ENCODE measurements around the gene NPBWR2. TPM values are rescaled to one million over a fixed set of nuclear protein-coding genes. Genes with fewer than 3 reads are reported as not detected.

Gene NPBWR2
- total RNA-seq, 4 donors from 2014 or later = not detected

- H3K36me3 ChIP-seq = no peaks in the 10 kb centered on the region
- WGBS, 2 donors = 68 to 72% methylated on average over 13 to 14 of the region's 14 CpGs
- peaks cover 0 to 17% (median 10%) of the 10 kb centered on the region in 3 donors for H3K9me3 ChIP-seq
- H3K27me3 ChIP-seq = peaks cover 0 to 75% (median 0%) of the 10 kb centered on the region in 4 donors
- no peak for TF ChIP-seq POLR2A (IDR thresholded peaks at IDR 0.05)
- no peak for TF ChIP-seq CTCF (IDR thresholded peaks at IDR 0.05)
- no peak overlapping the region for H3K4me3 ChIP-seq
- intact Hi-C loops (cut with DNase I) = no loop called here
- no peak for DNase-seq
- no peak overlapping the region for H3K27ac ChIP-seq
- no peaks in the 10 kb centered on the region for H3K4me1 ChIP-seq
These were observed 35.8 kb upstream of the NPBWR2 start for GRCh38 chr20:64143018-64143801.

DNA sequence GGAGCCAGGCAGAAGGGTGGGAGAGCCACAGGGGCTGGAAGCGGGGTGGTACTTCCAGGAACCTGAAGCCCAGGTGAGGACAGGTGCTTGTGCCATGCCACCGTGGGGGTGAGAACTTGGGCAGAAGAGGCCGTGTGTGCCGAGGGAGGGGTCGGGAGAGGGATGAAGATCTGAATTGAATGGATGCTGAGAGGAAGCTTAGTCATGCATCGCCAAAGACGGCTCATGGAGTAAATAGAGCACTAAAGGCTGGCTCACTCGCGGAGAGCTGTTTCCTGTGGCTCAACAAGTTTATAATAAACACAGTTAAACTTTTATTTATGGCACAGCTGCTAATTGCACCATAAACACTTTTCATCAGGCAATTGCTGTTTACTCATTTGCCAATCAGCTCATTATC is 35.2 kb upstream of the NPBWR2 start:
- no peak overlapping the region for H3K4me3 ChIP-seq
- peaks cover 0 to 17% (median 10%) of the 10 kb centered on the region in 3 donors for H3K9me3 ChIP-seq
- no peaks in the 10 kb centered on the region for H3K4me1 ChIP-seq
- H3K27ac ChIP-seq = no peak overlapping the region
- TF ChIP-seq CTCF (IDR thresholded peaks at IDR 0.05) = no peak
- TF ChIP-seq POLR2A (IDR thresholded peaks at IDR 0.05) = no peak
- WGBS, 2 donors = 23 to 31% methylated on average over 9 of the region's 9 CpGs
- DNase-seq = no peak
- intact Hi-C loops (cut with DNase I) = no loop called here
- H3K27me3 ChIP-seq = peaks cover 0 to 75% (median 0%) of the 10 kb centered on the region in 4 donors
- no peaks in the 10 kb centered on the region for H3K36me3 ChIP-seq

DNA sequence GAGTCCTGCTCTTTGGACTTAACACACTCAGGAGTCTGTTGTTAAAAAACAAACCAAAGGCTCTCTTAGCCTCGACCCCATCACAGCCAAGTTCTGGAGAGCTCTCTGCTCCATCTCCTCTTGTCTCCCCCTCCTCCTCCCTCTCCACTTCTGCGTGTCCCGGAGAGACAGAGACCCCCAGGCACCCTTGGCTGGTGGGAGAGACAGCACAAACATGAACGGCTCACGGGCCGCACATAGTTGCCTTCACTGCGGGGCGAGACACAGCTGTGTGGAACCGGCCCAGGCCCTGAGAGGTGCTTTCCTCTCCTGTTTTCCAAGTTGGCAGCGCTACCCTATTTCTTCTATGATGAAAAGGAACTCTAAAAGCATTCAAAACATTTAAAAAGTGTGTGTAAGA is 33.6 kb upstream of the NPBWR2 start:
- intact Hi-C loops (cut with DNase I) = no loop called here
- DNase-seq = no peak
- H3K4me3 ChIP-seq = no peak overlapping the region
- H3K9me3 ChIP-seq = peaks cover 0 to 14% (median 10%) of the 10 kb centered on the region in 3 donors
- peaks cover 0 to 66% (median 0%) of the 10 kb centered on the region in 4 donors for H3K27me3 ChIP-seq
- H3K27ac ChIP-seq = no peak overlapping the region
- 63 to 65% methylated on average over 8 to 10 of the region's 10 CpGs for WGBS, 2 donors
- TF ChIP-seq CTCF (IDR thresholded peaks at IDR 0.05) = no peak
- TF ChIP-seq POLR2A (IDR thresholded peaks at IDR 0.05) = no peak
- no peaks in the 10 kb centered on the region for H3K4me1 ChIP-seq
- no peaks in the 10 kb centered on the region for H3K36me3 ChIP-seq

GRCh38 chr20:64140061-64140931 is 32.9 kb upstream of the NPBWR2 start:
- no peak for TF ChIP-seq POLR2A (IDR thresholded peaks at IDR 0.05)
- no peak for TF ChIP-seq CTCF (IDR thresholded peaks at IDR 0.05)
- peaks cover 0 to 7% (median 7%) of the 10 kb centered on the region in 3 donors for H3K9me3 ChIP-seq
- no peak overlapping the region for H3K27ac ChIP-seq
- 62 to 79% methylated on average over 9 to 10 of the region's 13 CpGs for WGBS, 2 donors
- peaks cover 0 to 66% (median 0%) of the 10 kb centered on the region in 4 donors for H3K27me3 ChIP-seq
- no peaks in the 10 kb centered on the region for H3K4me1 ChIP-seq
- no peaks in the 10 kb centered on the region for H3K36me3 ChIP-seq
- H3K4me3 ChIP-seq = no peak overlapping the region
- no peak for DNase-seq
- intact Hi-C loops (cut with DNase I) = no loop called here
